ENCODE results near the gene LGR5. TPM values are rescaled to one million over a fixed set of nuclear protein-coding genes. Genes with fewer than 3 reads are reported as not detected.

Gene LGR5
- total RNA-seq, 6 experiments from 2014 or later: not detected

GRCh38 chr12:71556875-71557274 is 117.3 kb downstream of the LGR5 start:
- no peaks in the 10 kb centered on the region for H3K27me3 Mint-ChIP-seq (ENCODE audit: insufficient read depth)
- H3K4me3 Mint-ChIP-seq: no peak overlapping the region; the same call in 1 of the 2 replicates
- TF ChIP-seq CTCF (IDR thresholded peaks at IDR 0.05): no peak
- peak; percentile 94 for DNase-seq
- H3K4me1 Mint-ChIP-seq (ENCODE audit: low read depth): peaks cover 37% of the 10 kb centered on the region
- peak overlapping the region; percentile 60 for H3K27ac Mint-ChIP-seq
- no peaks in the 10 kb centered on the region for H3K36me3 Mint-ChIP-seq (ENCODE audit: low read depth)
- H3K9me3 Mint-ChIP-seq: no peaks in the 10 kb centered on the region

GRCh38 chr12:71558445-71558844 is 118.8 kb downstream of the LGR5 start:
- peak overlapping the region; percentile 38; the same call in 1 of the 2 replicates for H3K4me3 Mint-ChIP-seq
- no peaks in the 10 kb centered on the region for H3K27me3 Mint-ChIP-seq (ENCODE audit: insufficient read depth)
- TF ChIP-seq CTCF (IDR thresholded peaks at IDR 0.05): no peak
- peaks cover 37% of the 10 kb centered on the region for H3K4me1 Mint-ChIP-seq (ENCODE audit: low read depth)
- no peaks in the 10 kb centered on the region for H3K36me3 Mint-ChIP-seq (ENCODE audit: low read depth)
- DNase-seq: peak; percentile 49
- H3K9me3 Mint-ChIP-seq: no peaks in the 10 kb centered on the region
- H3K27ac Mint-ChIP-seq: peak overlapping the region; percentile 56

GRCh38 chr12:71562676-71563595 is 123.3 kb downstream of the LGR5 start:
- Mint-ChIP-seq H3K36me3 (ENCODE audit: low read depth) (no peaks in the 10 kb centered on the region), H3K27me3 (ENCODE audit: insufficient read depth) (peaks cover 3% of the 10 kb centered on the region; the same call in 1 of the 2 replicates), H3K27ac (no peak overlapping the region), H3K4me1 (ENCODE audit: low read depth) (peaks cover 40% of the 10 kb centered on the region), H3K4me3 (no peak overlapping the region), H3K9me3 (no peaks in the 10 kb centered on the region)
- no peak for TF ChIP-seq CTCF (IDR thresholded peaks at IDR 0.05)
- no peak for DNase-seq

- Mint-ChIP-seq H3K4me3 (no peak overlapping the region), H3K27ac (no peak overlapping the region; the same call in 1 of the 2 replicates), H3K9me3 (no peaks in the 10 kb centered on the region; the same call in 1 of the 2 replicates), H3K36me3 (ENCODE audit: low read depth) (no peaks in the 10 kb centered on the region), H3K27me3 (ENCODE audit: insufficient read depth) (peaks cover 7% of the 10 kb centered on the region), H3K4me1 (ENCODE audit: low read depth) (peaks cover 27% of the 10 kb centered on the region)
- no peak for TF ChIP-seq CTCF (IDR thresholded peaks at IDR 0.05)
- DNase-seq: no peak
These were observed 125.9 kb downstream of the LGR5 start for GRCh38 chr12:71565535-71565934.

- Mint-ChIP-seq H3K9me3 (no peaks in the 10 kb centered on the region; the same call in 1 of the 2 replicates), H3K27ac (no peak overlapping the region), H3K36me3 (ENCODE audit: low read depth) (no peaks in the 10 kb centered on the region), H3K4me1 (ENCODE audit: low read depth) (peaks cover 27% of the 10 kb centered on the region), H3K4me3 (no peak overlapping the region), H3K27me3 (ENCODE audit: insufficient read depth) (peaks cover 7% of the 10 kb centered on the region)
- DNase-seq: no peak
- TF ChIP-seq CTCF (IDR thresholded peaks at IDR 0.05): no peak
These were observed 127.1 kb downstream of the LGR5 start for GRCh38 chr12:71566655-71567054.
